Fibroblast of lung (primary cell): Measurements from ENCODE around the gene FANCM. TPM values are rescaled to one million over a fixed set of nuclear protein-coding genes. Genes with fewer than 3 reads are reported as not detected.
A peak's percentile ranks its signal among the peaks of the same experiment; 100 is the strongest.
"Not testable (repeated sequence)": the region's sequence is repeated elsewhere in the genome, so short reads cannot be mapped to it uniquely, and the experiment has no call there.

Source experiments
- DNase-seq, 2 donors: peaks; one replicate each; pipeline versions ENCODE4 v3.0.0 to v3.0.0-alpha.2; 2010; ENCODE audit warnings: low read depth in 2 of 2
- H2AFZ ChIP-seq: 2 replicates; pipeline ENCODE4 v1.5.1; 2012; ENCODE audit warnings: low read length, control low read depth, inconsistent platforms
- H3K27ac ChIP-seq: 2 replicates; pipeline ENCODE4 v1.5.1; 2011; ENCODE audit warnings: low read length, control low read depth; ENCODE audit not compliant: insufficient read depth
- H3K27me3 ChIP-seq: 2 replicates; pipeline ENCODE4 v1.5.1; 2011; ENCODE audit warnings: mild to moderate bottlenecking, low read length; ENCODE audit not compliant: control insufficient read depth, insufficient read depth
- H3K36me3 ChIP-seq: 2 replicates; pipeline ENCODE4 v1.5.1; 2011; ENCODE audit warnings: low read length; ENCODE audit not compliant: control insufficient read depth, insufficient read depth
- H3K4me1 ChIP-seq: 2 replicates; pipeline ENCODE4 v1.5.1; 2011; ENCODE audit warnings: low read length; ENCODE audit not compliant: control insufficient read depth, insufficient read depth; ENCODE audit errors: extremely low read depth
- H3K4me2 ChIP-seq: 2 replicates; pipeline ENCODE4 v1.5.1; 2011; ENCODE audit warnings: low read length, control low read depth; ENCODE audit not compliant: insufficient read depth; ENCODE audit errors: extremely low read depth
- H3K4me3 ChIP-seq, 4 experiments: fragments of 200-600 bp in 1 of 4; sonication (generic) in 1 of 4; replicated peaks in 1 of 4; 2 replicates each; pipeline ENCODE4 v1.5.1; 2011 to 2016; ENCODE audit warnings: low read length in 4 of 4, low read depth in 3 of 4, mild to moderate bottlenecking in 3 of 4, control low read depth in 2 of 4, inconsistent platforms in 1 of 4, mixed read lengths in 1 of 4; ENCODE audit not compliant: insufficient read depth in 1 of 4; ENCODE audit errors: control extremely low read depth in 1 of 4
- H3K79me2 ChIP-seq: 2 replicates; pipeline ENCODE4 v1.5.1; 2012; ENCODE audit warnings: mild to moderate bottlenecking, low read length, inconsistent platforms; ENCODE audit not compliant: control insufficient read depth, insufficient read depth
- H3K9ac ChIP-seq: 2 replicates; pipeline ENCODE4 v1.5.1; 2011; ENCODE audit warnings: mild to moderate bottlenecking, low read length, control low read depth; ENCODE audit not compliant: insufficient read depth
- H3K9me3 ChIP-seq: 2 replicates; pipeline ENCODE4 v1.5.1; 2012; ENCODE audit warnings: low read depth, low read length; ENCODE audit not compliant: control insufficient read depth, insufficient read depth
- H4K20me1 ChIP-seq: 2 replicates; pipeline ENCODE4 v1.5.1; 2011; ENCODE audit warnings: low read length; ENCODE audit not compliant: control insufficient read depth, insufficient read depth; ENCODE audit errors: extremely low read depth
- EZH2 ChIP-seq: IDR thresholded peaks from 2 replicates; pipeline ENCODE4 v1.5.1; 2012; ENCODE audit warnings: low read length, control low read depth, mild to moderate bottlenecking; ENCODE audit errors: missing control alignments
- polyA plus RNA-seq, 2 donors: library from polyadenylated mRNA; depleted of rRNA in 1 of 2; stranded (reverse) in 1 of 2; unstranded in 1 of 2; fragments of >200 nt; gene quantifications; 2 replicates each; pipeline ENCODE4 v1.2.1, GENCODE V29; 2011 to 2012; ENCODE audit warnings: missing spikeins in 1 of 2
- total RNA-seq: library from RNA; depleted of rRNA; stranded (reverse); fragments of >200 nt; gene quantifications from 2 replicates; pipeline ENCODE4 v1.2.1, GENCODE V29; 2014
- TF ChIP-seq, protein P1 (sequence below), 2 donors: IDR thresholded peaks in 1 of 2; conservative IDR thresholded peaks in 1 of 2; 1 replicate in 1 of 2; 2 replicates in 1 of 2; pipeline ENCODE4 v1.5.1; 2011 to 2012; ENCODE audit warnings: low read length in 2 of 2, control low read depth in 1 of 2, inconsistent platforms in 1 of 2, low read depth in 1 of 2, mild to moderate bottlenecking in 1 of 2

FANCM gene
- total and polyA plus RNA-seq, 2 donors (not counting 1 experiment from before 2014, with no cell fraction given) = 2.2 to 4.3 TPM

DNA sequence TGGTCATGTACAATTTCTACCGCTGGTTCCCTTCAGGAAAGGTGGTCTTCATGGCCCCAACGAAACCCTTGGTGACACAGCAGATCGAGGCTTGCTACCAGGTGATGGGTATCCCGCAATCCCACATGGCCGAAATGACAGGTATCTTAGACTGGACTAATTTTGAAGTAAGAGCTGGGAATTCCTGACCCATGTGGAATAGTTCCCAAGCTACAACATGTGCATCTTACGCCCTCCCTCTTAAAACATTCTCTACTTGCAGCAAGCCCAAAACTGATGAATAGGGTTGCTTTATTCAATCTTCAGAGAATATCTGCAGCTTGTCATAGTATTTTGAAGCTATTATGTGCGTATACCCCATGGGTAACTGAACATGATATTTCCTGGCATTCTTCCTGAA lies 669 bp downstream of the FANCM start:
- TF ChIP-seq, protein P1, sequence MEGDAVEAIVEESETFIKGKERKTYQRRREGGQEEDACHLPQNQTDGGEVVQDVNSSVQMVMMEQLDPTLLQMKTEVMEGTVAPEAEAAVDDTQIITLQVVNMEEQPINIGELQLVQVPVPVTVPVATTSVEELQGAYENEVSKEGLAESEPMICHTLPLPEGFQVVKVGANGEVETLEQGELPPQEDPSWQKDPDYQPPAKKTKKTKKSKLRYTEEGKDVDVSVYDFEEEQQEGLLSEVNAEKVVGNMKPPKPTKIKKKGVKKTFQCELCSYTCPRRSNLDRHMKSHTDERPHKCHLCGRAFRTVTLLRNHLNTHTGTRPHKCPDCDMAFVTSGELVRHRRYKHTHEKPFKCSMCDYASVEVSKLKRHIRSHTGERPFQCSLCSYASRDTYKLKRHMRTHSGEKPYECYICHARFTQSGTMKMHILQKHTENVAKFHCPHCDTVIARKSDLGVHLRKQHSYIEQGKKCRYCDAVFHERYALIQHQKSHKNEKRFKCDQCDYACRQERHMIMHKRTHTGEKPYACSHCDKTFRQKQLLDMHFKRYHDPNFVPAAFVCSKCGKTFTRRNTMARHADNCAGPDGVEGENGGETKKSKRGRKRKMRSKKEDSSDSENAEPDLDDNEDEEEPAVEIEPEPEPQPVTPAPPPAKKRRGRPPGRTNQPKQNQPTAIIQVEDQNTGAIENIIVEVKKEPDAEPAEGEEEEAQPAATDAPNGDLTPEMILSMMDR (conservative IDR thresholded peaks at IDR 0.05 in 1 of 2, IDR thresholded peaks at IDR 0.05 in 1 of 2; ENCODE audit: low read depth in 1 of 2, low read length in 2 of 2) = no peak
- TF ChIP-seq EZH2 = no peak
- Histone ChIP-seq H3K27ac (peak overlapping the region; percentile 63), H3K4me2 (peak overlapping the region; percentile 84), H3K9me3 (no peaks in the 10 kb centered on the region), H3K4me3 (peak overlapping the region; percentile 71 to 90 (median 82)), H3K9ac (peak overlapping the region; percentile 64), H3K27me3 (no peaks in the 10 kb centered on the region), H2AFZ (peak overlapping the region; percentile 93), H4K20me1 (no peaks in the 10 kb centered on the region), H3K36me3 (no peaks in the 10 kb centered on the region), H3K4me1 (no peaks in the 10 kb centered on the region), H3K79me2 (peaks cover 55% of the 10 kb centered on the region)
- DNase-seq = peak; percentile 7 to 14

DNA sequence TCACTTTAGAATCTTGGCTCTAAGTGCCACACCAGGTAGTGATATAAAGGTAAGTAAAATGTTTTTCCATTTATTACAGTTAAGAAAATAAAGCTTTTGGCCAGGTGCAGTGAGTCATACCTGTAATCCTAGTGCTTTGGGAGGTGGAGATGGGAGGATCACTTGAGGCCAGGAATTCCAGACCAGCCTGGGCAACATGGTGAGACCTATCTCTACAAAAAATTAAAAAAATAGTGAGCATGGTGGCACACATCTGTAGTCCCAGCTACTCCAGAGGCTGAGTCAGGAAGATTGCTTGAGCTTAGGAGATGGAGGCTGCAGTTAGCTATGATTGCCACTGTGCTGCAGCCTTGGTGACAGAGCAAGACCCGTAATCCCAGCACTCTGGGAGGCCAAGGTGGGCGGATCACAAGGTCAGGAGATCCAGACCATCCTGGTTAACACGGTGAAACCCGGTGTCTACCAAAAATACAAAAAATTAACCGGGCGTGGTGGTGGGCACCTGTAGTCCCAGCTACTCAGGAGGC lies 5.0 kb downstream of the FANCM start:
- Histone ChIP-seq H3K9me3 (no peaks in the 10 kb centered on the region), H3K4me1 (no peaks in the 10 kb centered on the region), H3K27me3 (no peaks in the 10 kb centered on the region), H3K9ac (no peak overlapping the region), H3K27ac (no peak overlapping the region), H3K4me2 (no peak overlapping the region), H4K20me1 (no peaks in the 10 kb centered on the region), H2AFZ (no peak overlapping the region), H3K4me3 (no peak overlapping the region), H3K79me2 (peaks cover 35% of the 10 kb centered on the region), H3K36me3 (no peaks in the 10 kb centered on the region)
- no peak for DNase-seq
- TF ChIP-seq, protein P1 (conservative IDR thresholded peaks at IDR 0.05 in 1 of 2, IDR thresholded peaks at IDR 0.05 in 1 of 2; ENCODE audit: low read depth in 1 of 2, low read length in 2 of 2) = no peak
- TF ChIP-seq EZH2 = no peak

DNA sequence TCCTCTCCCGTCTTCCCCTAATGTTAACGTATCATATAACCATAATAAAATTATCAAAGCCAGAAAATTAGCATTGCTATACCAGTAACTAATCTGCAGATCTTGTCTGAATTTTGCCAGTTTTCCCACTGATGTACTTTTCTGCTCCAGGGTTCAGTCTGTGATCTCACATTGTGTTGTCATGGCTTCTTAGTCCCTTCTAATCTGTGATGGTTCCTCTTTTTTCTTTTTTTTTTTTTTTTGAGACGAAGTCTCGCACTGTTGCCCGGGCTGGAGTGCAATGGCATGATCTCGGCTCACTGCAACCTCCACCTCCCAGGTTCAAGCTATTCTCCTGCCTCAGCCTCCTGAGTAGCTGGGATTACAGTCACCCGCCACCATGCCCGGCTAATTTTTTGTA lies 6.4 kb downstream of the FANCM start:
- not testable (repeated sequence) for H3K4me3 ChIP-seq, H3K4me1 ChIP-seq, H3K9me3 ChIP-seq, H4K20me1 ChIP-seq, H3K36me3 ChIP-seq, H3K4me2 ChIP-seq, H2AFZ ChIP-seq, H3K27ac ChIP-seq, H3K9ac ChIP-seq, H3K27me3 ChIP-seq, DNase-seq
- H3K79me2 ChIP-seq = peaks cover 25% of the 10 kb centered on the region
